ENCODE results near the gene UBL3. TPM values are rescaled to one million over a fixed set of nuclear protein-coding genes. Genes with fewer than 3 reads are reported as not detected.

Gene UBL3, protein sequence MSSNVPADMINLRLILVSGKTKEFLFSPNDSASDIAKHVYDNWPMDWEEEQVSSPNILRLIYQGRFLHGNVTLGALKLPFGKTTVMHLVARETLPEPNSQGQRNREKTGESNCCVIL
- 12.1 and 16.1 TPM in 2 replicates for total RNA-seq (2014; rRNA removed; shearing (Covaris generic))

DNA sequence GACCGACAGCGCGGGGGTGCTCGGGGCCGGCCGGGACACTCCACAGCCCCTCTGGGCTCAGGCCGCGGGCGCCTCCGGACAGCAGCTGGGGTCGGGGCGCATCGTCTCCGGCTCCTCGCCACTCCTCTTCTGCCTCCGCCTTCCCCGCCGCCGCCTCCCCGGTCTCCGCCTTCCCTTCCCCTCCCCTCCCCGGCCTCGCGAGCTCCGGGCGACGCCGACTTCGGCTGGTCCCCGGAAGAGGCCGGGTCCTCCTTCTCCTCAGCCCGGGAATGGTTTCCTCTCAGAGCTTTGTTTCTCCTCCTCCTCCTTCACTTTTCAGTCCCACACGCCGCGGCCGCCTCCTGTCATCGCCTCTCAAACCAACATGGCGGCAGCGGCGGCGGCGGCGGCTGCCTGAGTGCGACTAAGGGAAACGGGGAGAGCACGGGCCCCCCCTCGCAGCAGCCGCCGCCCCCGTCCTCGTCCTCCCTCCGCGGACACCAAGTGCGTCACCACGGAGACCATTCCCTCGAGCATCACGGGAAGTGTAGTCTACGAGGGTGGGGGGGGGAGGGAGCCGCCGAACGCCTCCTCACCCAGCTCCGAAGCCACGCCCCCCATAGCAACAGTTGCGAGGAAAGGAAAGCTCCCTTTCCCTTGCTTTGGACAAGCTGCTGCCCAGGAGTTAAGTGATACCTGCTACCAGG, at the start of gene UBL3:
Gene UBL3, minus strand, starts transcription at position 405 of the 686 bp plus-strand sequence. CDS start 1,079 bp downstream, outside the sequence.
- peak; percentile 96 for DNase-seq (ENCODE audit: low read depth)

DNA sequence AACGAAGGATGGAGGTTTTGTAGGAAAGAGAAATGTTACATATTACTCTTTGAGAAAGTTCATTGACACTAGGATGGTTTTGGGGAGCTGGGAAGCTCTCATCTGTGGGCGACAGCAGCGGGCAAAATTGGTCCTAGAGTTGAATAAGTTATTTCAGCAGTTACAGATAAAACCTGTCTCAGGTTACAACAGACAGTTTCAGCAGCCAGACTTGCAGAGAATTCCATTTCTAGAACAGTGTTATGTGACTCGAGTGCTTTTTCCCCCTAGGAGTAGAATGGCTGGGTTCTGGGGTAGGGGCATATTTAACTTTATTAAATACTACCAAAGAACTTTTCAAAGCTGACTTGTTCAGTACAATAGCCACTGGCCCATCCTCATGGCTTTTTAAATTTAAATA, 46.7 kb upstream of the UBL3 start:
- no peak for DNase-seq (ENCODE audit: low read depth)

DNA sequence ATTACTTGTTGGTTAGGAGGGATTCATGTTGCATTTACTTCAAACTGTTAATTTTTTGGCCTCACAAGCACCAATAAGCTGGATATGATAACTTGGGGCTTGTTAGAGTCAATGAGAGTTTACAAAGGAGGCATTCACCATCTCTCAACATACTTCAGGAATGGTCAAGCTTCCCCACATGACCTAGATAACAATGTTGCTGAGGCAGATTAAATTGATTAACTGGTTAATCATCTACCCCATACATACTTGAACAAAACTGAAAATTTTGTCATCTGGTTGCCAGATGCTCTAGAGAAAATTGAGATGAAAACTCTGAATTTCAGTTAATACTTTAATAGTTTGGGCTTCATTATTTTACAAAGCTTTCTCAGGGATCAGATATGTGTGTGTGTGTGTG, 43.0 kb upstream of the UBL3 start:
- DNase-seq (ENCODE audit: low read depth) = no peak

DNA sequence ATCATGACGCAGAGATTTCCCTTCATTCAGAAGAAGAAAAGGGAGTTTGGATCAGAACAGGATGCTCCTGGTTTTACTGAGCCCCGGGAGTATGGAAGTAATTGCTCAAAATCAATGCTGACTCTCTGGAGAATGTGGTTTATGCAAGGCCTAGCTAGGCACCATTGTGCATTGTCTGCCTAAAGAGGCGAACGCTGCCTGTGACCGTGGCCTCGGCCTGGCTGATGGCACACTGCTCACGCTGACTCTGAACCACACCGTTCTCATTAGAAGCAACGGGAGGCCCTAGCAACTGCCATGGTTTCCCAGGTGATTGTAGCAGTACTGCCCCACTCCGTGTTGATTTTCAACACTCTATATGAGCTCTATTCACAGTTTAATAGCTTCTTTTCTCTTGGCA, 41.7 kb upstream of the UBL3 start:
- DNase-seq (ENCODE audit: low read depth) = no peak

DNA sequence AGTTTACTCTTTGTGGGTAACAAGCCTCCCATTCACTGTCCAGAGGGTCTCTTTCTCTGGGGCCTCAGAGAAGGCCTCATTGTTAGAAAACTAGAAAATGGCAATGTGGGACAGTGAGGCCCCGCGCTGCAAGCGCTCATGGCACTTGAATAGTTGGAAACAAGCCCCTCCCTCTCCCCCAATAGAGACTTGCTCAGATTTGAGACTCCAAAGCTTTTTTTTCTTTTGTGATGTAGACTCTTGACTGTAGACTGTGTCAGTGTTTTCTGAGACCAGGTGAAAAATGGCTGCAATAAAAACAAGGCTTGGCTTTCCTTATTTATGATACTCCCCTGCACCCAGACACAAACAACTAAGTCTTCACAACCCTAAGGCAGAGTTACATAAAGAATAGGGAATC, 38.7 kb upstream of the UBL3 start:
- no peak for DNase-seq (ENCODE audit: low read depth)

DNA sequence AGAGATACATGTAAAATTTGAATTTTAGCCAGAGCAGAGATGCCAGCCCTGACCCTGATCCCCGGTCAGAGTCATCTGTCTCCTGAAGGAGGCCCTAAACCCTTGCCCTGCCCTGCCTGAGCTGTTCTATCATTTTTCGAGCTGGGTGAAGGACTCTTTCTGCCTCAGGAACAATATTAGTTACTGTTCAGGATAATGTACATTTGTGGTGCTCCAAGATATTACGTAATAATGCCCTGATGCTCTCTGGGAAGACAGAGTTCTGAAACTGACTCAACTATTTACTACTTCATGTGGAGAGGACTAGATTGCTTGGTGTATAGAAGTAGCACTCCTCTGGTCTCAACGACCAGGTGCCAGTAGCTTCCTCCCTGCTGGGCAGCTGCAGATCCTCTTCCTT, 37.9 kb upstream of the UBL3 start:
- no peak for DNase-seq (ENCODE audit: low read depth)

DNA sequence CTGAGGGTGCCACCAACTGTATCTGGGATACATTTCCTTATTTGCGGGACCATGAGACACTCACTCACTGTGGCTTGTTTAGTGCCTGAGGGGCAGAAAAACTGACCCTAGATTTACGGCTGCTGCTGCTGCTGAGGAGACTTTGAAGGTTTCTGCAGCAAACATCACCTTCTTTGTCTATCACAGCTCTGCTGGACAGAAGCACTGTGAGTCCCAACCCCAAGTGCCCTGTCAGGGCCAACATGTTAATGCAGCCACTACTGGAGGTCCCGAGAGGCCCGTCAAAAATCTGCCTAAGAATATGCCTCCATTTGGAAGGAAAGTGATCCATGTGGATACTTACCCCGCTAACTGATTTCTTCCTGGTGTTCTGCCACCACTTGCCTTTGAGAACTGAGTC, 37.3 kb upstream of the UBL3 start:
- DNase-seq (ENCODE audit: low read depth) = no peak

DNA sequence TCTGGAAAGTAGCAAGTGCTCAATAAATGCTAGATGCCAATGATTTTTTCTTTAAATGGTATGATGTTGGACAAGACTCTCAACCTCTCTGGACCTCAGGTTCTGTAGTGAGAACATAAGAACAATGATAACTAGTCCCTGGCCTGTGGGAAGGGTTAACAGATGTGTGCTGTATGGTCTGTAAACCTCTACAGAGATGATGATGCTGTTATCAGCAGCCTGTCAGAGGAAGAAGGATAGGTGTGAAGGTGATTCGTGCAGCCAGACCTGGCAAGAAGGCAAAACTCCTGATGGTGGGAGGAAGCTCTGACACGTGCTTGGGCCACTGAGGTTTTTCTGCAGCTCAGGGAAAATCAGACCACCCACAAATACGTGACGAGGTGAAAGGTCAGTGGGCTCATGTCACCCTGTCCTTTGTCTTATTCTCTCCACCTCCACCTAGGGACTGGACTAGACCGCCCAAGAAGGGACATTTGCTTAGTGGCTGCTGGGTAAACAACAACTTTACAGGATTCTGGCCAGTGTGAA, 36.7 kb upstream of the UBL3 start:
- no peak for DNase-seq (ENCODE audit: low read depth)

DNA sequence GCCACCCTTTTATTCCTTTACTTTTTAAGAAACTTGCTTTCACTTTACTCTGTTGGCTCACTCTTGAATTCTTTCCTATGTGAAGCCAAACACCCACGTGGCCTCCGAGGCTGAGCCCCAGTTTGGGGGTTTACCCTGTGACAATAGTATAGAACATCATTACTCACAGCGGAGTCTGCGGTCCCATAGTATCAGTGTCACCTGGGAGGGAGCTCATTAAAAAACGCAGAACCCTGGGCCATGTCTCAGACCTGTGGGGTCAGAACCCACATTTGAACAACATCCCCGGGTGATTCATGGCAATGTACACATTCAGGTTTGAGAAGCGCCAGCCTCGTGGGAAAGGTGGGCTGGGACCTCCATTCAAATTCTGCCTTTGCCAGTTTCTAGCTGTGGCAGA, 36.0 kb upstream of the UBL3 start:
- DNase-seq (ENCODE audit: low read depth) = peak; percentile 13

DNA sequence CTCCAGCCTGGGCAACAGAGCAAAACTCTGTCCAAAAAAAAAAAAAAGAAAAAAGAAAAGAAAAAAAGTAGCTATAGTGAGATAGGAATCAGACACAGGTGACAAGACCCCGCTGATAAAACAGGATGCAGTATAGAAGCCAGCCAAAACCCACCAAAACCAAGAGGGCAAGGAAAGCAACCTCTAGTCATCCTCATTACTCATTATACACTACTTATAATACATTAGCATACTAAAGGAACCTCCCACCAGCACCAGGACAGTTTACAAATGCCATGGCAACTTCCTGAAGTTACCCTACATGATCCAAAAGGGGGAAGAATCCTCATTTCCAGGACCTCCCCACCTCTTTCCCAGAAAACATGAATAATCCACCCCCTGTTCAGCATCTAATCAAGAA, 35.6 kb upstream of the UBL3 start:
- no peak for DNase-seq (ENCODE audit: low read depth)

DNA sequence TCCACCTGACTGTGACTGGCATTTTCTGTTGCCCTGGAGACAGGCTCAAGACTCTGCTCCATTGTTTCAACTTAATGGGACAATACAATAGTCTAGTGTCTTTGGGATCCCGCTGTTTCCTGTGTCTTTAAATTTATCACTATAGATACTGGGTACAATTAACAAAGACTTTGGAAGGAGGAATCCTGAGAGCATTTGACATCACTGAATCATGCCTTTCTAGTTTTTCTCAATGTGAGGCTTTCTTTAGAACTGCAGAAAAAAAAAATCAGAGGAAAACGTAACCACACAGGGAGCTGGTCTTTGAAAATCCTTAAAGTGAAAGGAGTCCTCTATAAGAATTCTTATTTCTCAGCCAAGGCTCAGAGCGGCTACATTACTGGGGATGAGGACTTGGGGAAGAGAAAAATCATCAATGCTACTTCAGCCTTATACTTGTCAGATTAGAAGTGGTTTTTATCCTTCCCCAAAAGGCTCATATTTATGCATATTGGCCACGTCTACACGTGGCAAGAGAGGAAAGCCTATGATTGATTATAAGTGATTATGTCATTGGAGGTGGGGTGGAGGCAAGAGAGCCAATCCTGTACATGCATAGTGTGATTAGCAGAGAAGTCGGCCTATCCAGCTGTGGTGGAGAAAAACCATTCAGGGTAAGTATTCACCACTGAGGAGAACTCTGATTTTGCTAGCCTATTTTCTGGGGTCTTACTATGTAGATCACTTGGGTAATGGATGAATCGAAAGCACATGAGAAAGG, 34.4 kb upstream of the UBL3 start:
- no peak for DNase-seq (ENCODE audit: low read depth)

DNA sequence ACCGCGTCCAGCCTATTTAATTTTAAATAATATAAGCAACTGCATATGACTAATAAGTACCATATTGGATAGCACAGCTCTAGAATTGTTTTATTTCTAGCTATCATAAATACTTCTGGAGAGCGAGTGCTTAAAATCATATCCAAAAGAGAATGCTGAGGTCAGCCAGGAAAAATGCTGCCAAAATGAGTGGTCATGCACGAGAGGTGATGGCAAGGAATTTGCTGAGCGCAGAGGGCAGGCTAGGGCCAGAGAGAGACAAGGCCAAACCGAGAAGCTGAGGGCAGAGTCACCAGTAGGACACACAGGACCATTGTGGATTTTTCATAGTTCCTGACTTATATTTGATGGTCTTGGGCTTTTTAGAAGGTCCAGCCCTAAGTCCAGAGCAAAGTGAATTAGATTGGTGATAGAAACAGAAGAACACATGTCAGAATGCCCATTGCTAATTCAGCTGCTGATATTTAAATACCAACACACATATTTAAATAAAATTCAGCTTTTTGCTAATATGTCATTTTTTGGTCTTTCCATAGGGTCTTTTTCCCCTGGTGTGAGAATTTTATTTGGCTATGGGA, 33.6 kb upstream of the UBL3 start:
- DNase-seq (ENCODE audit: low read depth) = no peak

DNA sequence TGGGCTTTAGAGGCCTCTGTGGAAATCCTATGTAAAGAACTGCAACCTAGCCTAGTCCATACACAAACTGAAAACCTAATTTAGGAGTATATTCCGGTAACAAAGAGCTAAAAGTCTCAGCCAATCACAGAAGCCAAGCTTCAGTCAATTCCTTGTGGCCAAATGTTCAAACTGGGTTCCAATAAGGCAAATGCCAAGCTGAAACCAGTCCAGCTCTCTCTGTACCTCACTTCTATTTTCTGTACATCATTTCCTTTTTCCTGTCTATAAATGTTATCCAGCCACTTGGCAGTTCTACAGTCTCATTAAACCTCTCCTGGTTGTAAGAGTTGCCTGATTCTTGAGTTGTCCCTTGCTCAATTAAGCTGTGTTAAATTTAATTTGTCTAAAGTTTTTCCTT, 31.7 kb upstream of the UBL3 start:
- DNase-seq (ENCODE audit: low read depth) = no peak

DNA sequence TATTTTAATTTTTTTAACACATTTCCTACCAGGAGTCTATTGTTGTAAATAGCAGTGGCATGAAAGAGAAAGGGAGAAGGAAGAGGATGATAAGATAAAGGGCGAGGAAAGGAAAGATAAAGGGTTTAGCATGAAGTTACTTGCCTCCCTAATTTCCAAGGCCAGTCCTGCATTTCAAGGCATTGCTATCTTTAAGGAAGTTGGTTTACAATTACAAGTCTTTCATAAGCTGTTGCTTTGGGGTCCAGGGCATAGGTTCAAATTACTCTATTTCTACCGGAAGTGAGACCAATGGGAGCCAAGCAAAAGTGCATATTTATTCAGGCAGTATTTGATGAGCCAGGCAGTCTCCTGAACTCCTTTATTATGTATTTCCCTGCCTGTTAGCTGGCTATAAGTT, 27.7 kb upstream of the UBL3 start:
- DNase-seq (ENCODE audit: low read depth) = no peak

DNA sequence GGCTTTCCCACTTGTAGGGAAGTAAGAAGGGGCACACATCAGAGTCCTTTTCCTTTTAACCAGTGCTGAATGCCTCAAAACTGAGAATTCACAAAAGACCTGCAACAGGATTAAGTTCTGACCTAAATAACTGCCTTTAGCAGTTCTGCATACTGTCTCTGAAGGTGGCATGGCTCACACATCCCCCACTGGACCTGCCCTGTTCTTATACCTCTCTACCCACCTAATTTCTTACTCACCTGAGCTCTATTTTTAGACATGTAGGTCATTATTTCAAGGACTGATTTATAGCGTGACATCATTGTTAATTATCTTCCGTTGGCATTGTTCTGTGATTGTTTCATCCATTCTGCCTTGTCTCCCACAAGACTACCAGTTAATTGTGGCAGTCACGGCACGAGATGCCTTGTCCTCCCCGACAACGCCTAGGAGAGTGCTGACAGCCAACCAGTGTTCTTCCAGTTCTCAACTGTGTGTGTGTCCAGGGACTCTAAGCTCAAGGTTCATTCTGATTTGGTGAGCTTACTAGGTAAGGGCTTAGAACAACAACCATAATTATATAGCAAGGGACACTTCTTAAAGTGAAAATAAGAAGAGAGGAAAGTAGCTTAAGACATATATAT, 27.1 kb upstream of the UBL3 start:
- no peak for DNase-seq (ENCODE audit: low read depth)

DNA sequence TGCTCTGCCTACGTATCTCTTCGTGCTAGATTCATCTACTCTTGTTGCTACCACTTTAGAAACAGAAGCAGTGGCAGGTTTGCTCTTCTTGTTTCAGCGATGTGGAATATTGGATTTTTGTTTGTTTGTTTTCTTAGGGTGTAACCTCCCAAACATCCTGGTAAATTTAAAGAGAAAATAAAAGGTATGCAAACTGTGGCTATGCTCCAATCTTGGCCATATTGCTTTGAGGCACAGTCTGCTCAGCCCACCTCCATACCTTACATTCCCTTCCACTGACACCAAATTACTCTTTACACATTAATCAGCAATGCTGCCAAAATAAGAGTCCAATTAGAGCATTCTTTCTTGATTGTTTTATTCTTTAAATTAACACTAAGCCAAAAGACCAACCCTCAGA, 25.2 kb upstream of the UBL3 start:
- DNase-seq (ENCODE audit: low read depth) = no peak

DNA sequence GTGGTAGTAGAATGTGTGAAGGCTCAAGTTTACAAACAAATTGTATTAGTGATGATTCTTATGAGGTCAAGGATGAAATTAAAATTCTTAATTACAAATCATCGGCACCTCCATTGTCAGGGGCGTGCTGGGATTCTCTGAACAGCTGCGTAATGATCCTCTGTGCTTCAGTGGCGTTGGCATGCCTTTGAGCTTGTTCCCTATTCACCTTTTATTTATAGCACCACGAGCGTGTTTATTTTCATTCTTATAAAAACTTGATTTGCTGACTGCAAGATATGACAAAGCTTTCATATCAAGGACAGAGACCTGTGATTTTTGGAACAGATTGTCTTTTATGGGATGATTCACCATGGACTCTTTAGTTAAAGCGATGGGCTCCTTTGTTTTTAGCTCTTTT, 18.2 kb upstream of the UBL3 start:
- no peak for DNase-seq (ENCODE audit: low read depth)

DNA sequence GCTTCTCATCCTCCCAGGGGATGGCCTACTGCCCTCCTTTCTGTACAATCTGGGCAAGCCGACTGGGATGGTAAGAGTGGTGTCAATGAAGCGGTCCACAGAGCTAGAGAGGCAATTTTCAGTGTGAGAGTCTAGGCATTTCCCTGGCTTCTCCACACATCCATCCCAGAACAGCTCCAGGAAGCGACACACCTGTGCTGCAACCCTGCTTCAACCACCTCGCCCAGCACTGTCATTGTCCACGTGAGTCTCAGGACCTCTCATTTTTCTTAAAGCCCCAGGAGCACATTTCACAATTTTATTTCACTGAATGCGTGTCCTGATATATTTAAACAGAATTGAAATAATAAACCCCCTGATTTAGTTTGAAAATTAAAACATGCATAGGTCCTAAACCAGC, 15.5 kb upstream of the UBL3 start:
- no peak for DNase-seq (ENCODE audit: low read depth)

DNA sequence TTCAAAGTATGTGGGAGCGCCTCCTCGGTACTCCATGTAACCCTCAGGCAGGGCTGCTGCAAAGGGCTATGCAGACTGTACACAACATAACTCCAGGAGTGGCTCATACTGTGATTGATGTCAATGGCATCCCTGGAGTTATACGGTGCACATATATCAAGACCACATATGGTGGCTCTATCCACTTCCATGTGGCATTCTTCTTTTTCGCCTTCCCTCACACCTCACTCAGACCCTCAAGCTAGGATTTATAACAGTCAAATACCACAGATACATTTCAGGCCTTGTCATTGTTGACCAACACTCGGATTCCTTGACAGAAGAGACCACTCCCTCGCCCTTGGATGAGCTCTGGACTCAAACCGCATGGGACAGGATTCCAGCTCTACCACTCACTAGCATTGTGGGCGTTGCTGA, 11.3 kb upstream of the UBL3 start:
- DNase-seq (ENCODE audit: low read depth) = peak; percentile 68

DNA sequence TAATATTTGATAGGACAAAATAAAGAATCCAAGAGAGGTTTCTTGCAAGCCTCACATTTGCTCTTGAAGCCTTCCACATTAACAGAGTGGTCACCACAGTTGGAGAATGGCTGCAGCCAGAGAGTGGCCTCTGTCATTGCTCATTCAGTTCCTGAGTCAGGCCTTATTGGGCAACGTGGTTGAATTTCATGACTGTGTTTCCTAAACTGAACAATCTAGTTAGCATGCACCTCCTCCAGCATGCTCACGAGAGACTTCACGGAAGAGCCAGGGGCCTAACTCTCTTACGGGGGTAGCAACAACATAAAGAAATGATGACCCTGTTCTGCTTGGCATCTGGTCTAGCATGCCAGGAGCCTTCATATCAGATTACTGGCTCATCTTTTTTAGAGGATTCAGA, 9.6 kb upstream of the UBL3 start:
- DNase-seq (ENCODE audit: low read depth) = peak; percentile 23

DNA sequence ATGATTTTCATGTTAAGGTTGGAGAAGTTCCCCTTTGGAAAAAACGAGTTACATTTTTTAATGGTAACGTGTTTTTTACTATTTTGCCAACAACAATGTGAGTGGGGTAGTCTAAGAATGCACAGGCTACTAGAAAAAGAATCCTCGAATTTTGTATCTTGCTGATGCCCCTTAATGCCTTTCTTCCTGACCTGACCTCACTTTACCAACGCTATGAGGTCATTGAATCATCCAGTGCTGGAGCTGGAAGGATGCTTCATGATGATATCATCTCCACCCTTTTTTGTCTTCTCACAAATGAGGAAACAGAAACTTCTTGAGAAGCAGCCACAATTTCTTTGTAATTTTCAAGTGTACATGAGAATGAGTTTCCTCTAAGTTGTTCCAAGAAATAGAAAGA, 8.2 kb upstream of the UBL3 start:
- DNase-seq (ENCODE audit: low read depth) = no peak

DNA sequence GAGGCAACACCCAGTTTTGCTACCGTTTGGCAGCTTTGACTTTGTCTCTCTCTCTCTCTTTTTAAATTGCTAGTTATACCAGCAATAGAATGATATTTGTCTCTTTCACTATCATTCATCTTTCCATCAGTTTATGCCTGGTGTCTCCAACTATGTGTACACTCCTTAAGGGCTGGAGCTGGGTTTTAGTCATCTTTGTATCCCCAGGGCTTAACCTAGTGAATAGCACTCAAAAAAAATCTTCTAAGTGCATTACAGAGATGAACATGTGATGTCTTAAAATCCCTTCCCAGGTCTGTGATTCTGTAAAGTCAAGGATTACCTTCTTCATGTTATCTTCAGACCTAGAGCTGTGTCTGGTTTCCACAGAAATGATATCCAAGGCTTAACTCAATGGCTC, 7.8 kb upstream of the UBL3 start:
- no peak for DNase-seq (ENCODE audit: low read depth)

Data from Daoy (cell line).